GM12801 (cell line): ENCODE measurements around the gene SNX14.

ENCODE experiments used
- CTCF ChIP-seq: IDR thresholded peaks from one replicate; pipeline ENCODE4 v1.5.1; 2011; ENCODE audit warnings: control low read depth; ENCODE audit not compliant: insufficient read length; ENCODE audit errors: extremely low read depth

Gene SNX14

GRCh38 chr6:85580118-85580877, 13.4 kb downstream of the SNX14 start:
- TF ChIP-seq CTCF: no peak

GRCh38 chr6:85579581-85579980, 14.1 kb downstream of the SNX14 start:
- no peak for TF ChIP-seq CTCF

GRCh38 chr6:85576476-85576875, 17.2 kb downstream of the SNX14 start:
- no peak for TF ChIP-seq CTCF

- TF ChIP-seq CTCF: no peak
Observed at GRCh38 chr6:85574932-85575598, 18.6 kb downstream of the SNX14 start.

GRCh38 chr6:85569323-85569722, 24.3 kb downstream of the SNX14 start:
- no peak for TF ChIP-seq CTCF

GRCh38 chr6:85568411-85568810, 25.2 kb downstream of the SNX14 start:
- no peak for TF ChIP-seq CTCF

GRCh38 chr6:85565736-85566135, 27.9 kb downstream of the SNX14 start:
- TF ChIP-seq CTCF: no peak
